PC-3 (cell line): Measurements from ENCODE around the gene BCLAF3. TPM values are rescaled to one million over a fixed set of nuclear protein-coding genes. Genes with fewer than 3 reads are reported as not detected.

Experiments used
- ATAC-seq: fragments of 200-7000 bp; cut with Tn5 transposase; 2 replicates; pipeline ENCODE4 v1.9.1; 2020; ENCODE audit warnings: mild to moderate bottlenecking, moderate library complexity
- BruUV-seq: library from RNA; stranded (reverse); fragments of 400-500 nt; replicated peaks from 2 replicates; lab custom pipeline; 2021; lab: Mats Ljungman, UMichigan
- CTCF ChIA-PET: fragments of 300-600 bp; sonication (Branson Sonifier 250); formaldehyde crosslinking; loops from one replicate; lab custom pipeline; 2022; ENCODE audit warnings: antibody characterized with exemption; lab: Charles Lee
- POLR2A ChIA-PET: fragments of 300-600 bp; sonication (Branson Sonifier 250); formaldehyde crosslinking; loops from one replicate; lab custom pipeline; 2022; ENCODE audit warnings: antibody characterized with exemption; ENCODE audit not compliant: unreplicated experiment; lab: Charles Lee
- DNase-seq: peaks from one replicate; pipeline ENCODE4 v3.0.0-alpha.2; 2015
- H2AFZ ChIP-seq: fragments of 300-600 bp; sonication (generic); 2 replicates; pipeline ENCODE4 v1.6.0; 2016; ENCODE audit warnings: antibody characterized with exemption, low read length
- H3F3A ChIP-seq: fragments of 300-600 bp; sonication (generic); one replicate; pipeline ENCODE4 v1.6.0; 2017; ENCODE audit warnings: antibody characterized with exemption, low read length, control low read depth, mild to moderate bottlenecking; ENCODE audit not compliant: unreplicated experiment
- H3K27ac ChIP-seq: fragments of 300-600 bp; sonication (generic); 2 replicates; pipeline ENCODE4 v1.5.1; 2016; ENCODE audit warnings: mild to moderate bottlenecking, low read length
- H3K27me3 ChIP-seq: fragments of 300-600 bp; sonication (generic); 2 replicates; pipeline ENCODE4 v1.6.1; 2016; ENCODE audit warnings: low read length, mixed read lengths
- H3K36me3 ChIP-seq: fragments of 300-600 bp; sonication (generic); 2 replicates; pipeline ENCODE4 v1.6.1; 2016; ENCODE audit warnings: low read depth, mixed run types, low read length, mixed read lengths
- H3K4me1 ChIP-seq: fragments of 300-600 bp; sonication (generic); 2 replicates; pipeline ENCODE4 v1.5.1; 2016; ENCODE audit warnings: low read length; ENCODE audit not compliant: insufficient read depth
- H3K4me2 ChIP-seq: fragments of 300-600 bp; sonication (generic); 2 replicates; pipeline ENCODE4 v1.6.0; 2016; ENCODE audit warnings: low read length
- H3K4me3 ChIP-seq: fragments of 300-600 bp; sonication (generic); 2 replicates; pipeline ENCODE4 v1.5.1; 2016; ENCODE audit warnings: mild to moderate bottlenecking, low read length, mixed read lengths
- H3K79me2 ChIP-seq: fragments of 300-600 bp; sonication (generic); 2 replicates; pipeline ENCODE4 v1.6.1; 2017; ENCODE audit warnings: low read length, mixed read lengths
- H3K9ac ChIP-seq: fragments of 300-600 bp; sonication (generic); 2 replicates; pipeline ENCODE4 v1.6.0; 2016; ENCODE audit warnings: mild to moderate bottlenecking, low read length
- H3K9me2 ChIP-seq: fragments of 300-600 bp; sonication (generic); replicated peaks from 2 replicates; pipeline ENCODE4 v1.6.1; 2016; ENCODE audit warnings: mixed run types, low read length, mixed read lengths
- H3K9me3 ChIP-seq: fragments of 300-600 bp; sonication (generic); 2 replicates; pipeline ENCODE4 v1.6.1; 2016; ENCODE audit warnings: low read length, mixed read lengths
- H4K20me1 ChIP-seq: fragments of 300-600 bp; sonication (generic); 2 replicates; pipeline ENCODE4 v1.6.1; 2016; ENCODE audit warnings: low read length, mixed read lengths
- EZH2 ChIP-seq: fragments of 300-600 bp; sonication (generic); IDR thresholded peaks from one replicate; pipeline ENCODE4 v1.6.1; 2017; ENCODE audit warnings: antibody characterized with exemption, mild to moderate bottlenecking, low read length; ENCODE audit not compliant: unreplicated experiment
- EZH2phosphoT487 ChIP-seq: fragments of 300-600 bp; sonication (generic); IDR thresholded peaks from 2 replicates; pipeline ENCODE4 v1.6.1; 2018; ENCODE audit warnings: mild to moderate bottlenecking, antibody characterized with exemption, low read length, borderline replicate concordance
- intact Hi-C: fragments of 100-400 bp; cut with micrococcal nuclease; formaldehyde crosslinking; loops from 2 replicates; pipeline ENCODE4 v1.9.0; 2023
- total RNA-seq: library from RNA; depleted of rRNA; stranded (reverse); fragments of >200 nt; gene quantifications from 2 replicates; pipeline ENCODE4 v1.2.3, GENCODE V29; 2014
- TF ChIP-seq, protein P1 (sequence below): fragments of 300-600 bp; sonication (generic); conservative IDR thresholded peaks from 2 replicates; pipeline ENCODE4 v1.5.1; 2017; ENCODE audit warnings: antibody characterized with exemption, low read depth, mild to moderate bottlenecking, low read length

The BCLAF3 gene
- total RNA-seq, 1 experiment from 2014 or later: 6.9 TPM

DNA sequence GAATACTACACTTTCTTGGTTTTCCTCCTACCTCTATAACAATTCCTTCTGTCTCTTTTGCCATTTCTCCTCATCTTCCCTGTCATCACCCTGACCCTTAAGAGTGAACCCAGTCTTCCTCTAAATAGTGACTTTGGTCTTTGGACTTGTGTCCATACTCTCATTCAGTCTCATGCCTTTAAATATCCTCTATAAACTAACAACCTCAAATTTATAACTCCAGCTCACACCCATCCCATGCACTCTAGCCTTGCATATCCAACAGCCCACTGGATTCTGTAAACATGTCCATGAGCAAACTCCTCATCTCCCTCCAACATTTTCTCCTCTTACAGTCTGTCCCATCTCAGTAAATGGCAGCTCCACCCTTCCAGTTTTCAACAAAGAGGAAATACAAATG is 15.0 kb downstream of the BCLAF3 start:
- Histone ChIP-seq H4K20me1 (no peaks in the 10 kb centered on the region), H3K36me3 (peaks cover 10% of the 10 kb centered on the region; the same call in 1 of the 2 replicates), H3K27ac (no peak overlapping the region), H3K4me3 (no peak overlapping the region), H3K9me2 (no peaks in the 10 kb centered on the region), H3K27me3 (no peaks in the 10 kb centered on the region), H3K4me2 (no peak overlapping the region), H2AFZ (no peak overlapping the region), H3K9ac (no peak overlapping the region), H3F3A (no peaks in the 10 kb centered on the region), H3K9me3 (no peaks in the 10 kb centered on the region), H3K79me2 (peaks cover 19% of the 10 kb centered on the region), H3K4me1 (no peaks in the 10 kb centered on the region)
- no peak for ATAC-seq
- DNase-seq: no peak
- ChIA-PET CTCF (no interaction called here), POLR2A (no interaction called here)
- TF ChIP-seq EZH2 (no peak), EZH2phosphoT487 (no peak)
- TF ChIP-seq, protein P1, sequence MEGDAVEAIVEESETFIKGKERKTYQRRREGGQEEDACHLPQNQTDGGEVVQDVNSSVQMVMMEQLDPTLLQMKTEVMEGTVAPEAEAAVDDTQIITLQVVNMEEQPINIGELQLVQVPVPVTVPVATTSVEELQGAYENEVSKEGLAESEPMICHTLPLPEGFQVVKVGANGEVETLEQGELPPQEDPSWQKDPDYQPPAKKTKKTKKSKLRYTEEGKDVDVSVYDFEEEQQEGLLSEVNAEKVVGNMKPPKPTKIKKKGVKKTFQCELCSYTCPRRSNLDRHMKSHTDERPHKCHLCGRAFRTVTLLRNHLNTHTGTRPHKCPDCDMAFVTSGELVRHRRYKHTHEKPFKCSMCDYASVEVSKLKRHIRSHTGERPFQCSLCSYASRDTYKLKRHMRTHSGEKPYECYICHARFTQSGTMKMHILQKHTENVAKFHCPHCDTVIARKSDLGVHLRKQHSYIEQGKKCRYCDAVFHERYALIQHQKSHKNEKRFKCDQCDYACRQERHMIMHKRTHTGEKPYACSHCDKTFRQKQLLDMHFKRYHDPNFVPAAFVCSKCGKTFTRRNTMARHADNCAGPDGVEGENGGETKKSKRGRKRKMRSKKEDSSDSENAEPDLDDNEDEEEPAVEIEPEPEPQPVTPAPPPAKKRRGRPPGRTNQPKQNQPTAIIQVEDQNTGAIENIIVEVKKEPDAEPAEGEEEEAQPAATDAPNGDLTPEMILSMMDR: no peak
- intact Hi-C loops: no loop called here
- BruUV-seq: no TSS peak

DNA sequence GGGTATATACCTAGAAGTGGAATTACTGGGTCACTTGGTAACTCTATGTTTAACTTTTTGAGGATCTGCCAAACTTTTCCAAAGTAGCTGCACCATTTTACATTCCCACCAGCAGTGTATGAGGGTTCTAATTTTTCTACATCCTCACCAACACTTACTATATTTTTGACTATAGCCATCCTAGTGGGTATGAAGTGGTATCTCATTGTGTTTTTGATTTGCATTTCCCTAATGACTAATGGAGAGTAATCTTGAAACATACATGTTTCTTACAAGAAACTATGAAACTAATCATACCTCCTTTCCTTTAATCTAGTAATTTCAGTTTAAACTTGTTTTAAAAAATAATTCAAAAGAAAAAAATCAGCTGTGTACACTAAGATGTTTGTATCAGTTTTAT is 17.9 kb downstream of the BCLAF3 start:
- no peaks in the 10 kb centered on the region for H3K27me3 ChIP-seq

DNA sequence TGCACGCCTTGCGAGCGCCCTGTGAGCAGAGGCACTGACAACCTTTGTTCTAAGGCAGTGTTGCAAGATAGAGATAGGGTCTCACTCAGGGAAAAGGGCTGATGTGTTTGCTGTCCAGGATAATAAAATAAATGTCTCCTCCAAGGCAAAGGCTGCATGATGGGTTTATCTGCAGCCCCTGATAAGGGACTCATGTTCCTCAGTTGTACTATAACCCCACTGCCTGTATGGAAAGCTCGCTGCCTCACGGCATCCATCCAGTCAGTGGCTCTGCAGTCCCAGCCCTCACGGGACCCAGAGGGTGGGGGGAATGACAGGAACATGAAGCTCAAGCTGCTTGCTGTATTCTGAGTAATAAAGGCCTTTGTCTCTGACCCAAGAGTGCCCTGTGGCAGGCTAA is 22.6 kb downstream of the BCLAF3 start:
- POLR2A ChIA-PET: no interaction called here

More for the DNA sequence above, 17.9 kb downstream of the BCLAF3 start:
- Histone ChIP-seq H3K4me2 (no peak overlapping the region), H3K9me3 (no peaks in the 10 kb centered on the region), H3K36me3 (peaks cover 4% of the 10 kb centered on the region; the same call in 1 of the 2 replicates), H3F3A (no peaks in the 10 kb centered on the region), H3K27ac (no peak overlapping the region), H3K79me2 (0 out of 2 replicates have a peak, but pooled peaks cover 3% of the 10 kb centered on the region), H3K4me3 (no peak overlapping the region), H3K9me2 (no peaks in the 10 kb centered on the region), H3K9ac (no peak overlapping the region), H3K4me1 (no peaks in the 10 kb centered on the region), H4K20me1 (no peaks in the 10 kb centered on the region), H2AFZ (no peak overlapping the region)
- no peak for DNase-seq
- ChIA-PET POLR2A (no interaction called here), CTCF (no interaction called here)
- TF ChIP-seq EZH2phosphoT487 (no peak), EZH2 (no peak)
- TF ChIP-seq, protein P1: no peak
- no peak for ATAC-seq
- no TSS peak for BruUV-seq
- intact Hi-C loops: no loop called here

More for the DNA sequence above, 22.6 kb downstream of the BCLAF3 start:
- Histone ChIP-seq H3K9me2 (no peaks in the 10 kb centered on the region), H2AFZ (no peak overlapping the region), H3K4me2 (no peak overlapping the region), H3F3A (no peaks in the 10 kb centered on the region), H3K36me3 (peaks cover 9% of the 10 kb centered on the region), H3K9me3 (no peaks in the 10 kb centered on the region), H3K27ac (no peak overlapping the region), H3K9ac (no peak overlapping the region), H3K27me3 (no peaks in the 10 kb centered on the region), H4K20me1 (no peaks in the 10 kb centered on the region), H3K4me1 (peaks cover 8% of the 10 kb centered on the region; the same call in 1 of the 2 replicates), H3K79me2 (no peaks in the 10 kb centered on the region), H3K4me3 (no peak overlapping the region)
- DNase-seq (no peak), ATAC-seq (no peak)
- CTCF ChIA-PET: no interaction called here
- TF ChIP-seq EZH2phosphoT487 (no peak), EZH2 (no peak)
- TF ChIP-seq, protein P1: no peak
- BruUV-seq: no TSS peak
- intact Hi-C loops: no loop called here
